ENCODE results near the gene DLEC1. TPM values are rescaled to one million over a fixed set of nuclear protein-coding genes. Genes with fewer than 3 reads are reported as not detected.

The DLEC1 gene
- total and polyA plus RNA-seq, 2 of the 4 experiments (the other 2 are of a cell fraction), result 0.03 TPM; not detected in 1

GRCh38 chr3:37991109-37991508 is 47.9 kb upstream of the DLEC1 start:
- Histone ChIP-seq H2BK5ac (ENCODE audit: low read depth, low read length, poor library complexity, severe bottlenecking) (no peak overlapping the region), H3K79me1 (ENCODE audit: low read depth in 1 of 2, low read length in 2 of 2) (peaks cover 0 to 8% of the 10 kb centered on the region in 2 experiments; a peak in 1 of 4 replicates), H3K4me3 (ENCODE audit: insufficient read depth, low read depth, low read length) (no peak overlapping the region), H3K56ac (ENCODE audit: extremely low read depth, insufficient read depth, low read length) (no peak overlapping the region), H3K14ac (replicated peaks; ENCODE audit: low read depth, low read length) (no peak overlapping the region), H4K91ac (ENCODE audit: insufficient read depth, low read depth, low read length) (no peak overlapping the region), H2AK9ac (replicated peaks; ENCODE audit: low read depth, low read length, poor library complexity) (no peak overlapping the region), H2BK20ac (ENCODE audit: low read depth, low read length) (no peak overlapping the region), H3K9me1 (ENCODE audit: insufficient read depth, low read length) (peaks cover 6% of the 10 kb centered on the region), H2BK120ac (ENCODE audit: low read depth, low read length) (no peak overlapping the region), H3K27me3 (ENCODE audit: control insufficient read depth, insufficient read depth, low read length) (no peaks in the 10 kb centered on the region; the same call in 1 of the 2 replicates), H4K20me1 (ENCODE audit: insufficient read depth, low read length) (no peaks in the 10 kb centered on the region), H3K4me1 (ENCODE audit: control insufficient read depth, insufficient read depth, low read length) (peaks cover 2% of the 10 kb centered on the region), H3K4ac (ENCODE audit: low read depth, low read length) (no peak overlapping the region), H3K27ac (ENCODE audit: insufficient read depth, low read length) (no peak overlapping the region), H3K23ac (ENCODE audit: low read depth, low read length) (no peak overlapping the region), H3K18ac (ENCODE audit: low read depth, low read length) (no peak overlapping the region), H2AFZ (replicated peaks; ENCODE audit: low read length, poor library complexity) (no peak overlapping the region), H4K5ac (ENCODE audit: low read depth, low read length) (no peak overlapping the region), H3K9ac (ENCODE audit: low read depth, low read length) (no peak overlapping the region), H2AK5ac (ENCODE audit: low read depth, low read length) (no peak overlapping the region), H3K36me3 (ENCODE audit: control insufficient read depth, insufficient read depth, low read length) (peaks cover 3% of the 10 kb centered on the region; the same call in 1 of the 2 replicates), H2BK15ac (ENCODE audit: low read depth, low read length) (no peak overlapping the region), H3K9me3 (ENCODE audit: control insufficient read depth, insufficient read depth, low read length) (no peaks in the 10 kb centered on the region), H3K4me2 (ENCODE audit: low read depth, low read length) (no peak overlapping the region), H4K8ac (ENCODE audit: low read depth in 2 of 2, low read length in 2 of 2) (no peak overlapping the region)
- ChIA-PET CTCF (no interaction called here), POLR2A (ENCODE audit: unreplicated experiment) (no interaction called here)
- in situ Hi-C loops (cut with MboI; ENCODE audit: low sequenced_read_pairs), result no loop called here
- TF ChIP-seq CTCF (conservative IDR thresholded peaks at IDR 0.05; ENCODE audit: low read depth, low read length), result no peak
- WGBS, 2 experiments (ENCODE audit: extremely low coverage in 2 of 2, insufficient read length in 1 of 2), result 53% methylated on average over 3 of the region's 6 CpGs; no CpG with 5 or more reads in 1 of the 2 experiments
- ATAC-seq (ENCODE audit: low read depth) (no peak), DNase-seq (no peak)
- BruUV-seq (replicated peaks), result no TSS peak
- intact Hi-C loops (cut with micrococcal nuclease), result no loop called here
- dilution Hi-C loops (cut with HindIII; ENCODE audit: low sequenced_read_pairs, unreplicated experiment), result no loop called here
